Glomerular endothelial cell (primary cell): ENCODE data around the gene COL5A1. TPM values are rescaled to one million over a fixed set of nuclear protein-coding genes. Genes with fewer than 3 reads are reported as not detected.
"Not testable (repeated sequence)": the region's sequence is repeated elsewhere in the genome, so short reads cannot be mapped to it uniquely, and the experiment has no call there.

Experiments
- DNase-seq: peaks from one replicate; pipeline ENCODE4 v3.0.0-alpha.2; 2011; ENCODE audit warnings: low read depth, low spot score; ENCODE audit errors: extremely low read depth
- total RNA-seq: library from RNA; depleted of rRNA; stranded (reverse); fragments of >200 nt; gene quantifications from 2 replicates; pipeline ENCODE4 v1.2.3, GENCODE V29; 2015

COL5A1 gene
- total RNA-seq, 1 donor from 2014 or later: 366 TPM

GRCh38 chr9:134637696-134638501 lies 3.7 kb upstream of the COL5A1 start:
- no peak for DNase-seq

- no peak for DNase-seq
These were observed 3.0 kb upstream of the COL5A1 start for GRCh38 chr9:134638502-134639090.

GRCh38 chr9:134639994-134640393 lies 1.6 kb upstream of the COL5A1 start:
- no peak for DNase-seq

- DNase-seq: no peak
These were observed 964 bp upstream of the COL5A1 start for GRCh38 chr9:134640506-134641172.

- DNase-seq: no peak
These were observed 384 bp downstream of the COL5A1 start for GRCh38 chr9:134641990-134642384.

GRCh38 chr9:134642385-134643181 lies 980 bp downstream of the COL5A1 start:
- no peak for DNase-seq

GRCh38 chr9:134643222-134643671 lies 1.6 kb downstream of the COL5A1 start:
- DNase-seq: no peak

GRCh38 chr9:134644401-134644724 lies 2.8 kb downstream of the COL5A1 start:
- DNase-seq: not testable (repeated sequence)

GRCh38 chr9:134644725-134645606 lies 3.4 kb downstream of the COL5A1 start:
- DNase-seq: peak; percentile 55

GRCh38 chr9:134645607-134646365 lies 4.2 kb downstream of the COL5A1 start:
- DNase-seq: no peak

- DNase-seq: no peak
These were observed 5.9 kb downstream of the COL5A1 start for GRCh38 chr9:134647359-134648080.

- no peak for DNase-seq
These were observed 7.3 kb downstream of the COL5A1 start for GRCh38 chr9:134648701-134649530.

GRCh38 chr9:134650431-134651190 lies 9.0 kb downstream of the COL5A1 start:
- no peak for DNase-seq

- DNase-seq: no peak
These were observed 9.8 kb downstream of the COL5A1 start for GRCh38 chr9:134651226-134651905.

GRCh38 chr9:134652291-134653225 lies 11.0 kb downstream of the COL5A1 start:
- DNase-seq: no peak
